ENCODE data around the gene ECEL1. TPM values are rescaled to one million over a fixed set of nuclear protein-coding genes. Genes with fewer than 3 reads are reported as not detected.

The ECEL1 gene
- total RNA-seq, 3 donors from 2014 or later, result 0.16 to 0.24 TPM; not detected in 1

DNA sequence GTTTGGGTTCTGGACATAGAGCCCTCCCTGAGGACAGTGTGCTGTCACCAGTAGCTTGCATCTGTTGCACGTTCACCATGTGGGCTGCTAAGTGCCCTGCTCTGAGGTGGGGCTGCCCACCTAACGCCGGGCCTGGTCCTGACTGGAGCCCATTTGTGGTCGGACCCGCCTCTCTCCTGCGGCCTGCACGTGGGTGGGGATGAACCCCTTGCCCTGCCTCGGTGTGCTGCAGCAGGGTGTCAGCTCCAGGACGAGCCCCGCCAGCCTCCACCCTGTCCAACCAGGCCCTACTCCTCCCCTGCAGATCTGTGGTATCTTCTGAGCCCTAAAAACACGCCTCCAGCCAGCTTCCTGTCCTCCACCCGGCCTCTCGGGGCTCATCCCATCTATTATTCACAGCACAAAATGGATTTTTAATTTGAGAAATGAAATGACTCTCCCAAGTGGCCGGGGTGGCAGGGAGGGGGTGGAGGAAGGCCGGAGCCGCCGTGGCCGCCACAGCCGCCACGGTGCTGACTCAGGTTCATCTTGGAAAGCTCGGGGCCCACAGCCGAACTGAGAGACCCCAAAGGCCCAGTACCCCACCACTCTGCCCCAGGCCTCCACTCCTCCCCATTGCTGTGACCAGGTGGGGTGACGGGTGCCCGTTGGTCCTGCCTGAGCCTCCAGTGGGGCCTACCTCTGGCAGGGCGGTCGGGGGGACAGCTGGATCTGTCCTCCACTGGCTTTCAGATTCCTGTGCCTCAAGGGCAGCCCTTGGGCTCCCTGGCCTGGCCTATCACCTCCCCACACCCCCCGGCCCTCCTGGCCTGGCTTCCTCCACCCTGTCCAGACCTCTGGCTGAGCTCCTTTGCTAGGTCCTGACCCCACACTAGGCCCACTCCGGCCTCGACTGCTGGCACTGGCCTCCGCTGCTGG lies 2.8 kb upstream of the ECEL1 start:
- peaks cover 5% of the 10 kb centered on the region for H3K4me1 ChIP-seq (ENCODE audit: low read depth)
- H3K9me3 ChIP-seq, result no peaks in the 10 kb centered on the region
- TF ChIP-seq, protein P1, sequence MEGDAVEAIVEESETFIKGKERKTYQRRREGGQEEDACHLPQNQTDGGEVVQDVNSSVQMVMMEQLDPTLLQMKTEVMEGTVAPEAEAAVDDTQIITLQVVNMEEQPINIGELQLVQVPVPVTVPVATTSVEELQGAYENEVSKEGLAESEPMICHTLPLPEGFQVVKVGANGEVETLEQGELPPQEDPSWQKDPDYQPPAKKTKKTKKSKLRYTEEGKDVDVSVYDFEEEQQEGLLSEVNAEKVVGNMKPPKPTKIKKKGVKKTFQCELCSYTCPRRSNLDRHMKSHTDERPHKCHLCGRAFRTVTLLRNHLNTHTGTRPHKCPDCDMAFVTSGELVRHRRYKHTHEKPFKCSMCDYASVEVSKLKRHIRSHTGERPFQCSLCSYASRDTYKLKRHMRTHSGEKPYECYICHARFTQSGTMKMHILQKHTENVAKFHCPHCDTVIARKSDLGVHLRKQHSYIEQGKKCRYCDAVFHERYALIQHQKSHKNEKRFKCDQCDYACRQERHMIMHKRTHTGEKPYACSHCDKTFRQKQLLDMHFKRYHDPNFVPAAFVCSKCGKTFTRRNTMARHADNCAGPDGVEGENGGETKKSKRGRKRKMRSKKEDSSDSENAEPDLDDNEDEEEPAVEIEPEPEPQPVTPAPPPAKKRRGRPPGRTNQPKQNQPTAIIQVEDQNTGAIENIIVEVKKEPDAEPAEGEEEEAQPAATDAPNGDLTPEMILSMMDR (IDR thresholded peaks at IDR 0.05), result no peak
- intact Hi-C loops (cut with DNase I, micrococcal nuclease), result no loop called here
- H3K36me3 ChIP-seq (ENCODE audit: low read depth), result no peaks in the 10 kb centered on the region
- no peak overlapping the region for H3K4me3 ChIP-seq
- peak in 2 of 3 donors; percentile 7 to 39 for DNase-seq
- no peak for ATAC-seq

DNA sequence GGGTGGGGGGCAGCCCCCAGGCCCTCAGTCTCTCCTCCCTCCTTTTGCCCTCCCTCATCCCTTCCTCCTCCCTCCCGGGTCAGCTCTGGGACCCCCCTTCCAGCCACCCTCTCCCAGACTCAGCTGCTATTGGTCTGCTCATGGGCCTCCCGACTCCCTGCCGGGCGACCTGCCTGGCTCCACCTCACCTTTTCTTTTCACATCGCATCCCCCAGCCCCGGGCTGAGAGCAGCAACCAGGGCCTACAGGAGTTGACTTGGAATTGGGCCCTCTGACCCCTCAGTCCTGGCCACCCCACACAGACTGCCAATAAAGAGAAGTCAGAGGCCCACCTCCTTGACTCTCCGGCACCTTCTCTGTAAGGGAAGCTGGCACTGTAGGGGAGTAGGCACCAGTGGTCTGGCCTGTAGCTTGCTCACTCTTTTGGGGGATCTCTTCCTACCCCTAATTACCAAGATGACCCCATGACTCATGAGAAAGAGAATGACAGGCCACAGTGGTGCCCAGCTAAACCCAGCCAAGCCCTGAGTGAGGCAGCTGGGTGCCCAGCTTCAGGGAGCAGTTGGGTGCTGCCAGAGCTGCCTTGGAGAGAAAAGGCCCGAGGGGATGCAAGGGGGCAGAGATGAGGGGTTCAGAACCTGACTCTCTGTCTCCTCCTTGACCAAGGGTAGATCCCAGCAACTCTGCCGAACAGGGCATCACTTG lies 2.0 kb upstream of the ECEL1 start:
- intact Hi-C loops (cut with DNase I, micrococcal nuclease), result no loop called here
- Histone ChIP-seq H3K36me3 (ENCODE audit: low read depth) (no peaks in the 10 kb centered on the region), H3K4me1 (ENCODE audit: low read depth) (peaks cover 5% of the 10 kb centered on the region), H3K9me3 (no peaks in the 10 kb centered on the region), H3K4me3 (no peak overlapping the region)
- ATAC-seq (no peak), DNase-seq (peak in 1 of 3 donors; percentile 5)
- TF ChIP-seq, protein P1 (IDR thresholded peaks at IDR 0.05), result no peak

DNA sequence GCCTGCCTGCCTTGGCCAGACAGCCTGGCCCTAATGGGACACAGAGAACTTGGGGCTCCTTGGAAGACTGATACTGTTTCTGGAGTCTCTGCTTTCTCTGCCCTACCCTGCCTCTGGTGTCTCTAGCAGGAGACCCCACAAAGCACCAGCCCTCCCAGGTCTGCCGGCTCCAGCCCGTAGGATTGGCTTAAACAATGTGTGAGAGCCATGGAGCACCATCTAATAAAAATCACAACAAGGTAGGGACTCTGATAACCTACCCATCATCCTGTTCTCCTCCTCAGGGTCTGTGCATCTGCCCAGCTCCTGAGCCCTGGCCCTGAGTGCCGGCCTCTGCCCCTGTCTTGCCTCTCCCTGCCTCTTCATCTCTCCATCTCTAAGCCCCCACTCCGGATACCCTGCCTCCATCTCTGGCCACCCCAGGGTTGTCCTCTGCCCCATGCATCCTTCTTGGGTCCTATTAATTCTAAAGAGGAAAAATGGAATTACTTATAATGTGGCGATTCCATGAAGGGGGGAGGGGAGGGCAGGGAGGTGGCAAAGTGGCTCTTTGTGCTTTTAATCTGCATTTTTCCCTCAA lies 1.2 kb upstream of the ECEL1 start:
- DNase-seq (peak in 1 of 3 donors; percentile 2), ATAC-seq (no peak)
- H3K9me3 ChIP-seq, result no peaks in the 10 kb centered on the region
- no peaks in the 10 kb centered on the region for H3K36me3 ChIP-seq (ENCODE audit: low read depth)
- TF ChIP-seq, protein P1 (IDR thresholded peaks at IDR 0.05), result no peak
- peaks cover 5% of the 10 kb centered on the region for H3K4me1 ChIP-seq (ENCODE audit: low read depth)
- H3K4me3 ChIP-seq, result no peak overlapping the region
- intact Hi-C loops (cut with DNase I, micrococcal nuclease), result no loop called here

DNA sequence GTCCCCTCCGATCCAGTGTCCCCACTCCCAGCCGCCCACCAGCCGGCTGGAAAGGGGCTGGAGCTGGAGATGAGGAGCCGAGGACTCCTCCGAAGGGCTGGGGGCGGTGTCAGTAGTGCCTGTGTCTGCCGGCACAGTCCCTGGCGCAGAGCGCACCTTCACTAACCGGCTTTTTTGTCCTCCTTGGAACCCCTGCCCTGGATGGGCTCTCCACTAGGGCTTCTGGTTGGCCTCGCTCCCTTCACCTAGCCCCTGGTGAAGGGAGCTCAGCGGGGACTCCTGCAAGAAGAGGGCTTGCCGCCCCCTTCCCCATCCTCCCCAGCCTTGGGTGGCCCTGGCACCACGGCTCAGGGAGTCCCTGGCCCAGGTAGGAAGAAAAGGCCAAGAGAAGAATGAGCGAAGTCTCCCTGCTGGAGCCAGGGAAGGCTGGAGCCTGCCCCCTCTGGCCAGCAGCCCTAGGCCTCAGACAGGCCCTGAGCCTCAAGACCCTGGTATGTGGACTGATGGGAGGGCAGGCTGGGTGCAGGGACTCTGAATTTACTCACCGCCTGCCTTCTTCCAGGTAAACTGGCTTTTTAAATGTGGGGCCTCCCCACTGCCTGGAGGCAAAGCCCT lies 570 bp upstream of the ECEL1 start:
- Histone ChIP-seq H3K36me3 (ENCODE audit: low read depth) (no peaks in the 10 kb centered on the region), H3K9me3 (no peaks in the 10 kb centered on the region), H3K4me1 (ENCODE audit: low read depth) (peaks cover 5% of the 10 kb centered on the region), H3K4me3 (no peak overlapping the region)
- intact Hi-C loops (cut with DNase I, micrococcal nuclease), result no loop called here
- ATAC-seq, result no peak
- TF ChIP-seq, protein P1 (IDR thresholded peaks at IDR 0.05), result no peak
- peak in 1 of 3 donors; percentile 6 for DNase-seq

Data from mucosa of descending colon (tissue), 3 donors.